ENCODE data around the gene POLRMT. TPM values are rescaled to one million over a fixed set of nuclear protein-coding genes. Genes with fewer than 3 reads are reported as not detected.

Gene POLRMT
- total and polyA plus RNA-seq, 4 donors = 16.0 to 41.4 (median 35.1) TPM

DNA sequence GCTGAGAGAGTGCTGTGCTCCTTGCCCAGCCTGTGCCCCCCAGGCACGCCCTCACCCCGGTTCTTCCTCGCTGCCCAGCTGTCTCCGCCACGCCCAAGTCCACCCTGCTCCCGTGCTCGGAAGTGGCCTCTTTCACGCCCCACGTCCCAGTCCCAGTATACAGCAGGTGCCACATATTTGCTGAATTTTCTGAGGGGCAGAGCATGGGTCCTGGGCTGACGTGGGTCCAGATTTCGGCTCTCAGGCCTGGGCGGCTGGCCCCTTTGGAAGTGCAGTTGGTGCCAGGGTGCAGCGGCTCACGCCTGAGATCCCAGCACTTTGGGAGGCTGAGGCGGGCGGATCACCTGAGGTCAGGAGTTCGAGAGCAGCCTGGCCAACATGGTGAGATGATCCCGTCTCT is 40.3 kb downstream of the POLRMT start:
- Histone ChIP-seq H3K4me3 (ENCODE audit: low read depth in 1 of 3, low read length in 3 of 3) (no peak overlapping the region), H3K27ac (ENCODE audit: low read depth in 1 of 2, low read length in 2 of 2) (no peak overlapping the region), H3K27me3 (ENCODE audit: control insufficient read depth in 4 of 4, insufficient read depth in 4 of 4, low read length in 3 of 4) (peaks cover 0 to 15% (median 2%) of the 10 kb centered on the region in 4 donors), H3K4me1 (ENCODE audit: control insufficient read depth in 4 of 4, insufficient read depth in 4 of 4, low read length in 3 of 4) (peaks cover 0 to 5% (median 2%) of the 10 kb centered on the region in 4 donors), H3K36me3 (ENCODE audit: control insufficient read depth in 4 of 4, insufficient read depth in 3 of 4, low read depth in 1 of 4, low read length in 3 of 4) (no peaks in the 10 kb centered on the region), H3K9me3 (ENCODE audit: control insufficient read depth in 4 of 4, low read length in 3 of 4) (no peaks in the 10 kb centered on the region), H3K9ac (ENCODE audit: low read depth in 1 of 2, low read length in 2 of 2) (no peak overlapping the region)
- TF ChIP-seq, protein P1, sequence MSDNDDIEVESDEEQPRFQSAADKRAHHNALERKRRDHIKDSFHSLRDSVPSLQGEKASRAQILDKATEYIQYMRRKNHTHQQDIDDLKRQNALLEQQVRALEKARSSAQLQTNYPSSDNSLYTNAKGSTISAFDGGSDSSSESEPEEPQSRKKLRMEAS (IDR thresholded peaks at IDR 0.05) = no peak
- TF ChIP-seq FOXA2 (IDR thresholded peaks at IDR 0.05) = no peak
- TF ChIP-seq, protein P2, sequence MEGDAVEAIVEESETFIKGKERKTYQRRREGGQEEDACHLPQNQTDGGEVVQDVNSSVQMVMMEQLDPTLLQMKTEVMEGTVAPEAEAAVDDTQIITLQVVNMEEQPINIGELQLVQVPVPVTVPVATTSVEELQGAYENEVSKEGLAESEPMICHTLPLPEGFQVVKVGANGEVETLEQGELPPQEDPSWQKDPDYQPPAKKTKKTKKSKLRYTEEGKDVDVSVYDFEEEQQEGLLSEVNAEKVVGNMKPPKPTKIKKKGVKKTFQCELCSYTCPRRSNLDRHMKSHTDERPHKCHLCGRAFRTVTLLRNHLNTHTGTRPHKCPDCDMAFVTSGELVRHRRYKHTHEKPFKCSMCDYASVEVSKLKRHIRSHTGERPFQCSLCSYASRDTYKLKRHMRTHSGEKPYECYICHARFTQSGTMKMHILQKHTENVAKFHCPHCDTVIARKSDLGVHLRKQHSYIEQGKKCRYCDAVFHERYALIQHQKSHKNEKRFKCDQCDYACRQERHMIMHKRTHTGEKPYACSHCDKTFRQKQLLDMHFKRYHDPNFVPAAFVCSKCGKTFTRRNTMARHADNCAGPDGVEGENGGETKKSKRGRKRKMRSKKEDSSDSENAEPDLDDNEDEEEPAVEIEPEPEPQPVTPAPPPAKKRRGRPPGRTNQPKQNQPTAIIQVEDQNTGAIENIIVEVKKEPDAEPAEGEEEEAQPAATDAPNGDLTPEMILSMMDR (IDR thresholded peaks at IDR 0.05; ENCODE audit: low read depth, low read length, missing input control) = no peak
- TF ChIP-seq RAD21 (IDR thresholded peaks at IDR 0.05) = no peak
- no peak for TF ChIP-seq EGR1 (IDR thresholded peaks at IDR 0.05; ENCODE audit: low read depth in 2 of 2)
- TF ChIP-seq YY1 (IDR thresholded peaks at IDR 0.05) = no peak
- TF ChIP-seq TAF1 (conservative IDR thresholded peaks at IDR 0.05) = no peak
- TF ChIP-seq, protein P3, sequence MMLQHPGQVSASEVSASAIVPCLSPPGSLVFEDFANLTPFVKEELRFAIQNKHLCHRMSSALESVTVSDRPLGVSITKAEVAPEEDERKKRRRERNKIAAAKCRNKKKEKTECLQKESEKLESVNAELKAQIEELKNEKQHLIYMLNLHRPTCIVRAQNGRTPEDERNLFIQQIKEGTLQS (IDR thresholded peaks at IDR 0.05) = no peak
- no peak for TF ChIP-seq RXRA (IDR thresholded peaks at IDR 0.05)
- no peak for TF ChIP-seq GABPA (IDR thresholded peaks at IDR 0.05 in 1 of 2, conservative IDR thresholded peaks at IDR 0.05 in 1 of 2)
- no peak for TF ChIP-seq HNF4A (conservative IDR thresholded peaks at IDR 0.05)
- TF ChIP-seq, protein P4, sequence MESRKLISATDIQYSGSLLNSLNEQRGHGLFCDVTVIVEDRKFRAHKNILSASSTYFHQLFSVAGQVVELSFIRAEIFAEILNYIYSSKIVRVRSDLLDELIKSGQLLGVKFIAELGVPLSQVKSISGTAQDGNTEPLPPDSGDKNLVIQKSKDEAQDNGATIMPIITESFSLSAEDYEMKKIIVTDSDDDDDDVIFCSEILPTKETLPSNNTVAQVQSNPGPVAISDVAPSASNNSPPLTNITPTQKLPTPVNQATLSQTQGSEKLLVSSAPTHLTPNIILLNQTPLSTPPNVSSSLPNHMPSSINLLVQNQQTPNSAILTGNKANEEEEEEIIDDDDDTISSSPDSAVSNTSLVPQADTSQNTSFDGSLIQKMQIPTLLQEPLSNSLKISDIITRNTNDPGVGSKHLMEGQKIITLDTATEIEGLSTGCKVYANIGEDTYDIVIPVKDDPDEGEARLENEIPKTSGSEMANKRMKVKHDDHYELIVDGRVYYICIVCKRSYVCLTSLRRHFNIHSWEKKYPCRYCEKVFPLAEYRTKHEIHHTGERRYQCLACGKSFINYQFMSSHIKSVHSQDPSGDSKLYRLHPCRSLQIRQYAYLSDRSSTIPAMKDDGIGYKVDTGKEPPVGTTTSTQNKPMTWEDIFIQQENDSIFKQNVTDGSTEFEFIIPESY (IDR thresholded peaks at IDR 0.05) = no peak
- TF ChIP-seq SP1 (IDR thresholded peaks at IDR 0.05) = no peak
- TF ChIP-seq, protein P5, sequence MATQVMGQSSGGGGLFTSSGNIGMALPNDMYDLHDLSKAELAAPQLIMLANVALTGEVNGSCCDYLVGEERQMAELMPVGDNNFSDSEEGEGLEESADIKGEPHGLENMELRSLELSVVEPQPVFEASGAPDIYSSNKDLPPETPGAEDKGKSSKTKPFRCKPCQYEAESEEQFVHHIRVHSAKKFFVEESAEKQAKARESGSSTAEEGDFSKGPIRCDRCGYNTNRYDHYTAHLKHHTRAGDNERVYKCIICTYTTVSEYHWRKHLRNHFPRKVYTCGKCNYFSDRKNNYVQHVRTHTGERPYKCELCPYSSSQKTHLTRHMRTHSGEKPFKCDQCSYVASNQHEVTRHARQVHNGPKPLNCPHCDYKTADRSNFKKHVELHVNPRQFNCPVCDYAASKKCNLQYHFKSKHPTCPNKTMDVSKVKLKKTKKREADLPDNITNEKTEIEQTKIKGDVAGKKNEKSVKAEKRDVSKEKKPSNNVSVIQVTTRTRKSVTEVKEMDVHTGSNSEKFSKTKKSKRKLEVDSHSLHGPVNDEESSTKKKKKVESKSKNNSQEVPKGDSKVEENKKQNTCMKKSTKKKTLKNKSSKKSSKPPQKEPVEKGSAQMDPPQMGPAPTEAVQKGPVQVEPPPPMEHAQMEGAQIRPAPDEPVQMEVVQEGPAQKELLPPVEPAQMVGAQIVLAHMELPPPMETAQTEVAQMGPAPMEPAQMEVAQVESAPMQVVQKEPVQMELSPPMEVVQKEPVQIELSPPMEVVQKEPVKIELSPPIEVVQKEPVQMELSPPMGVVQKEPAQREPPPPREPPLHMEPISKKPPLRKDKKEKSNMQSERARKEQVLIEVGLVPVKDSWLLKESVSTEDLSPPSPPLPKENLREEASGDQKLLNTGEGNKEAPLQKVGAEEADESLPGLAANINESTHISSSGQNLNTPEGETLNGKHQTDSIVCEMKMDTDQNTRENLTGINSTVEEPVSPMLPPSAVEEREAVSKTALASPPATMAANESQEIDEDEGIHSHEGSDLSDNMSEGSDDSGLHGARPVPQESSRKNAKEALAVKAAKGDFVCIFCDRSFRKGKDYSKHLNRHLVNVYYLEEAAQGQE (IDR thresholded peaks at IDR 0.05) = no peak
- no peak for TF ChIP-seq NR2F2 (IDR thresholded peaks at IDR 0.05)
- no peak for TF ChIP-seq HNF4G (IDR thresholded peaks at IDR 0.05)
- no peak for DNase-seq (ENCODE audit: low spot score)
- WGBS = 83% methylated on average over 18 of the region's 18 CpGs

DNA sequence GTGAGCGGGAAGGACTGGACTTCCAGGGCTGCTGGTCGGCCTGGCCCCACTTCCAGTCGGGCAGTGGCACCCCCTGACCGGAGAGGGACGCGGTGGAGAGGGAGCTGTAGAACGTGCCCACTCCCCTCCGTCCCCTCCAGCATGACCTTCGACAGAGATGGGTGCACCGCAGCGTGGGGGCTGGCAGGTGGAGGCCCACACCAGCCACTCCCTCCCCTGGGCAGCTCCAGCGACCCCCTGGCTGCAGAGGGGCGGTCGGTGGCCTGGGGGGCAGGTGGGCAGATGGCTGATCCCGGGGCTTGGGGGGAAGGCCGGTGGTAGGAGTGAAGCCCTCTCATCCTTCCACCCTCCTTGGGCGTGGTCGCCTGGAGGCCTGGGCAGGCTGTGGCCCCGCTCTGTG is 41.2 kb downstream of the POLRMT start:
- Histone ChIP-seq H3K4me3 (ENCODE audit: low read depth in 1 of 3, low read length in 3 of 3) (no peak overlapping the region), H3K36me3 (ENCODE audit: control insufficient read depth in 4 of 4, insufficient read depth in 3 of 4, low read depth in 1 of 4, low read length in 3 of 4) (no peaks in the 10 kb centered on the region), H3K9ac (ENCODE audit: low read depth in 1 of 2, low read length in 2 of 2) (no peak overlapping the region), H3K4me1 (ENCODE audit: control insufficient read depth in 4 of 4, insufficient read depth in 4 of 4, low read length in 3 of 4) (peaks cover 0 to 7% (median 2%) of the 10 kb centered on the region in 4 donors), H3K9me3 (ENCODE audit: control insufficient read depth in 4 of 4, low read length in 3 of 4) (no peaks in the 10 kb centered on the region), H3K27ac (ENCODE audit: low read depth in 1 of 2, low read length in 2 of 2) (no peak overlapping the region), H3K27me3 (ENCODE audit: control insufficient read depth in 4 of 4, insufficient read depth in 4 of 4, low read length in 3 of 4) (peaks cover 0 to 15% (median 2%) of the 10 kb centered on the region in 4 donors)
- 79% methylated on average over 19 of the region's 19 CpGs for WGBS
- DNase-seq (ENCODE audit: low spot score) = no peak
- no peak for TF ChIP-seq HNF4A (conservative IDR thresholded peaks at IDR 0.05)
- no peak for TF ChIP-seq GABPA (IDR thresholded peaks at IDR 0.05 in 1 of 2, conservative IDR thresholded peaks at IDR 0.05 in 1 of 2)
- TF ChIP-seq RXRA (IDR thresholded peaks at IDR 0.05) = no peak
- TF ChIP-seq, protein P3 (IDR thresholded peaks at IDR 0.05) = no peak
- TF ChIP-seq, protein P2 (IDR thresholded peaks at IDR 0.05; ENCODE audit: low read depth, low read length, missing input control) = no peak
- TF ChIP-seq, protein P5 (IDR thresholded peaks at IDR 0.05) = no peak
- TF ChIP-seq FOXA1 (IDR thresholded peaks at IDR 0.05) = no peak
- TF ChIP-seq YY1 (IDR thresholded peaks at IDR 0.05) = no peak
- TF ChIP-seq EGR1 (IDR thresholded peaks at IDR 0.05; ENCODE audit: low read depth in 2 of 2) = no peak
- no peak for TF ChIP-seq NR2F2 (IDR thresholded peaks at IDR 0.05)

Data from liver (tissue), 9 donors.